Uterus (tissue), 4 donors: Measurements from ENCODE around the gene CDKL1. TPM values are rescaled to one million over a fixed set of nuclear protein-coding genes. Genes with fewer than 3 reads are reported as not detected.

Source experiments
- DNase-seq, 2 donors: peaks; one replicate each; pipeline ENCODE4 v3.0.0-alpha.2; 2019 to 2020
- H3K27ac ChIP-seq, 2 donors: fragments of 200-600 bp; sonication (generic); 1 replicate in 1 of 2; 2 replicates in 1 of 2; pipeline ENCODE4 v1.5.1; 2016 to 2018
- H3K27me3 ChIP-seq, 2 donors: fragments of 200-600 bp; sonication (generic); one replicate each; pipeline ENCODE4 v1.5.1; 2018 to 2019; ENCODE audit warnings: control low read depth in 1 of 2
- H3K36me3 ChIP-seq, 2 donors: fragments of 200-600 bp; sonication (generic); one replicate each; pipeline ENCODE4 v1.5.1; 2019; ENCODE audit warnings: control low read depth in 1 of 2
- H3K4me1 ChIP-seq, 2 donors: fragments of 200-600 bp; sonication (generic); one replicate each; pipeline ENCODE4 v1.5.1; 2018 to 2019; ENCODE audit warnings: control low read depth in 1 of 2
- H3K4me3 ChIP-seq, 2 donors: fragments of 200-600 bp; sonication (generic); 1 replicate in 1 of 2; 2 replicates in 1 of 2; pipeline ENCODE4 v1.5.1; 2018 to 2019; ENCODE audit warnings: mild to moderate bottlenecking in 1 of 2
- H3K9me3 ChIP-seq, 2 donors: fragments of 200-600 bp; sonication (generic); one replicate each; pipeline ENCODE4 v1.5.1; 2019; ENCODE audit warnings: control low read depth in 1 of 2
- CTCF ChIP-seq, 4 experiments: fragments of 200-600 bp in 2 of 4; fragments of 450-650 bp in 2 of 4; sonication (generic) in 2 of 4; IDR thresholded peaks; one replicate each; pipeline ENCODE4 v1.5.1; 2016 to 2019; ENCODE audit warnings: antibody characterized with exemption in 4 of 4, mild to moderate bottlenecking in 2 of 4, moderate library complexity in 1 of 4
- POLR2A ChIP-seq, 2 donors: fragments of 450-650 bp; IDR thresholded peaks; one replicate each; pipeline ENCODE4 v1.6.1; 2016; ENCODE audit warnings: antibody characterized with exemption in 2 of 2, mild to moderate bottlenecking in 1 of 2, moderate library complexity in 1 of 2
- intact Hi-C: fragments of 100-400 bp; cut with DNase I; formaldehyde crosslinking; loops from one replicate; pipeline ENCODE4 v1.15.1; 2023; ENCODE audit warnings: low total_unique reads
- total RNA-seq, 4 donors: library from RNA; depleted of rRNA in 3 of 4; stranded (reverse); fragments of >200 nt in 3 of 4; gene quantifications; one replicate each; pipeline versions ENCODE4 v1.1.0 to v1.2.4, GENCODE V29; 2014 to 2023
- donor health status: DM: yes; HTN: yes; CAD: no.

CDKL1 gene
- total RNA-seq, 4 donors from 2014 or later = 6.8 to 38.1 (median 20.1) TPM

GRCh38 chr14:50398189-50398580 lies 1.5 kb upstream of the CDKL1 start:
- TF ChIP-seq POLR2A (IDR thresholded peaks at IDR 0.05) (no peak), CTCF (IDR thresholded peaks at IDR 0.05) (no peak)
- peak overlapping the region; percentile 85 to 91 for H3K27ac ChIP-seq
- no peaks in the 10 kb centered on the region for H3K9me3 ChIP-seq
- DNase-seq = no peak
- no peaks in the 10 kb centered on the region for H3K36me3 ChIP-seq
- no peaks in the 10 kb centered on the region for H3K27me3 ChIP-seq
- H3K4me3 ChIP-seq = no peak overlapping the region
- intact Hi-C loops = loop anchor here (10.0 kb wide), 1 partner anchor 53 kb away; no protein-coding TSS in a partner anchor
- no peaks in the 10 kb centered on the region for H3K4me1 ChIP-seq

- H3K36me3 ChIP-seq = no peaks in the 10 kb centered on the region
- H3K4me1 ChIP-seq = no peaks in the 10 kb centered on the region
- H3K9me3 ChIP-seq = no peaks in the 10 kb centered on the region
- intact Hi-C loops = loop anchor here (10.0 kb wide), 1 partner anchor 53 kb away; no protein-coding TSS in a partner anchor
- peak overlapping the region; percentile 85 to 91 for H3K27ac ChIP-seq
- H3K4me3 ChIP-seq = peak overlapping the region; percentile 68 to 79
- DNase-seq = peak; percentile 28 to 32
- no peak for TF ChIP-seq CTCF (IDR thresholded peaks at IDR 0.05)
- no peak for TF ChIP-seq POLR2A (IDR thresholded peaks at IDR 0.05)
- no peaks in the 10 kb centered on the region for H3K27me3 ChIP-seq
Measured at GRCh38 chr14:50397390-50398188, 908 bp upstream of the CDKL1 start.

- Histone ChIP-seq H3K27ac (peak overlapping the region; percentile 85 to 91), H3K36me3 (no peaks in the 10 kb centered on the region), H3K4me3 (peak overlapping the region; percentile 68 to 79), H3K27me3 (no peaks in the 10 kb centered on the region), H3K9me3 (no peaks in the 10 kb centered on the region), H3K4me1 (no peaks in the 10 kb centered on the region)
- peak; percentile 47 to 51 for DNase-seq
- no peak for TF ChIP-seq POLR2A (IDR thresholded peaks at IDR 0.05)
- no peak for TF ChIP-seq CTCF (IDR thresholded peaks at IDR 0.05)
- intact Hi-C loops = loop anchor here (10.0 kb wide), 1 partner anchor 51 kb away; no protein-coding TSS in a partner anchor
Measured at GRCh38 chr14:50395448-50395847, 1.2 kb downstream of the CDKL1 start.

- no peak for DNase-seq
- H3K36me3 ChIP-seq = no peaks in the 10 kb centered on the region
- no peaks in the 10 kb centered on the region for H3K27me3 ChIP-seq
- TF ChIP-seq POLR2A (IDR thresholded peaks at IDR 0.05) (no peak), CTCF (IDR thresholded peaks at IDR 0.05) (no peak)
- intact Hi-C loops = loop anchor here (10.0 kb wide), 1 partner anchor 50 kb away; no protein-coding TSS in a partner anchor
- H3K9me3 ChIP-seq = no peaks in the 10 kb centered on the region
- peak overlapping the region; percentile 68 to 79 for H3K4me3 ChIP-seq
- H3K4me1 ChIP-seq = no peaks in the 10 kb centered on the region
- H3K27ac ChIP-seq = peak overlapping the region; percentile 85 to 91
Measured at GRCh38 chr14:50394713-50395112, 2.0 kb downstream of the CDKL1 start.
